Iris pigment epithelial cell (primary cell): ENCODE results near the gene PLD3.

Experiments used
- DNase-seq: peaks from one replicate; pipeline ENCODE4 v3.0.0-alpha.2; 2011; ENCODE audit warnings: low read depth

PLD3 gene, protein sequence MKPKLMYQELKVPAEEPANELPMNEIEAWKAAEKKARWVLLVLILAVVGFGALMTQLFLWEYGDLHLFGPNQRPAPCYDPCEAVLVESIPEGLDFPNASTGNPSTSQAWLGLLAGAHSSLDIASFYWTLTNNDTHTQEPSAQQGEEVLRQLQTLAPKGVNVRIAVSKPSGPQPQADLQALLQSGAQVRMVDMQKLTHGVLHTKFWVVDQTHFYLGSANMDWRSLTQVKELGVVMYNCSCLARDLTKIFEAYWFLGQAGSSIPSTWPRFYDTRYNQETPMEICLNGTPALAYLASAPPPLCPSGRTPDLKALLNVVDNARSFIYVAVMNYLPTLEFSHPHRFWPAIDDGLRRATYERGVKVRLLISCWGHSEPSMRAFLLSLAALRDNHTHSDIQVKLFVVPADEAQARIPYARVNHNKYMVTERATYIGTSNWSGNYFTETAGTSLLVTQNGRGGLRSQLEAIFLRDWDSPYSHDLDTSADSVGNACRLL

DNA sequence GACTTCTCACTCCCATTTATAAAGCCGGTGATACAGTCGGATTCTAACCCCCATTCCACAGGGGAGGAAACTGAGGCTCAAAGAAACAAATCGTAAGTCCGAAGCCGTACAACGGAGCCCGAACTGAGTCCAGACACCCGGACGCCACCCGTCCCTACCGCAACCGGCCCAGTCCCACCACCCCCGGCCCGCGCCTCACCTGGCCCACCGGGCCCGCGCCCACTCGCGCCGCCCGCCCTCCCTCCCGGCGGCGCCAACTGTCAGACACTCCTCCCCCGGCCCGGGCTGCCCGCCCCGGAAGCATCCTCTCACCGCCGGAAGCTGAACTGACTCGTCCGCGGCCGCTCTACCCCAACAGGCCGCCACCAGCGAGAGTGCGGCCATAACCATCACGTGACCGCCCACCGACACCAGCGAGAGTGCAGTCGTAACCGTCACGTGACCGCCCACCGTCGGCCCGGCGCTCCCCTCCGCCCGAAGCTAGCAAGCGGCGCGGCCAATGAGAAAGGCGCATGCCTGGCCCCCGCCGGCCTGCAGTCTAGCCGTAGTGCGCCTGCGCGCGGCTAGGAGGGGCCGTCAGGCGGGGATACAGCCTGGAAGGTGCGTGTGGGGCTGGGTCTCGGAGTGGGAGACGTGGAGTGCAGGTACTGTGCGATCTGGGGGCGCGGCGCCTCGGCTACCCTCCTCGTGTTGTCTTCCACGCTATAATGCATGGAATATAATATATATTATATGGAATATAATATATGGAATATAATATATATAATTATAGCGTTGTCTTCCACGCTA, at the start of gene PLD3, which contains the start of gene C19orf47:
Gene PLD3 (plus strand): TSS at position 571 of the 789 bp plus-strand sequence. CDS start 17,789 bp downstream, outside the sequence.
Gene C19orf47 (minus strand): TSS at position 273 of the 789 bp plus-strand sequence. CDS start 6,540 bp downstream, outside the sequence.
- peak; percentile 99 for DNase-seq

DNA sequence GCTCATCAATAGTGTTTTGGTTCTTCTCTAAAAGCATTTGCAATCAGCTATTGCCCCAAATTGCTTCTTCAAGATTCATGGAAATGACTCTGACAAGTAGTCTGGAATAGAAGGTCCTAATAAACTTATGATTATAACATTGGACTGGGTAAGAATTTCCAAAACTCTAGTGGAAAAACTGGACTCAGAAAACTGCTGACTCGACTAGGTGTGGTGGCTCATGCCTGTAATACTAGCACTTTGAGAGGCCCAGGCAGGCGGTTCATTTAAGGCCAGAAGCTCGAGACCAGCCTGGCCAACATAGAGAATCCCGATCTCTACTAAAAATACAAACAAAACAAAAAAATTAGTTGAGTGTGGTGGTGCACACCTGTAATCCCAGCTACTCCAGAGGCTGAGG, 47.8 kb upstream of the PLD3 start:
- no peak for DNase-seq

DNA sequence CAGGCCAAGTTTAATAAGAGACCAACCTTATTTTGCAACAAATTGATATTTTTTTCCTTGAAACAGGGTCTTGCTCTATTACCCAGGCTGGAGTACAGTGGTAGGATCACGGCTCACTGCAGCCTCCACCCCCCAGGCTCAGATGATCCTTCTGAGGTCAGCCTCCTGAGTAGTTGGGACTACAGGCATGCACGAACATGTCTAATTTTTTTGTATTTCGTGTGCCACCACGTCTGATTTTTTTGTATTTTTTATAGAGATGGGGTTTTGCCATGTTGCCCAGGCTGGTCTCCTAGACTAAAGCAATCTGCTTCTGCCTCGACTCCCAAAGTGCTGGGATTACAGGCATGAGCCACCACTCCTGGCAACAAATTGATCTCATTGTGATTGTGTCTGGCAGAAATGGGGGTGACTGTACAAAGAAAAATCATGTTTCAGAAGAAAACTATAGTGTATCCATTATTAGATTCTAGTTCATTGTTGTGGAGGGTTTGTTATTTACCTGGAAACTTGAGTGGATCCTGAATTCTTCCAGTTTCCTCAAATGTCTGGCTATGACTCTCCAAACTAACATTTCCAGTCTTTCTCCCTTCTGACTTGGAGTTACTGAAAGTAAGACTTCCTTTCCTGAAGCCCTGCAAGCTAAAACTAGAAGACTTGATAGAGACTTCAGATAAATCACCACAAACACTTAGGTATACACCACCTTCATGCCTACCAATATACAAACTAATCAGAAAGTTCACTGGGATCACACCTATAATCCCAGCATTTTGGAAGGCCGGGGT, 46.1 kb upstream of the PLD3 start:
- DNase-seq: no peak

DNA sequence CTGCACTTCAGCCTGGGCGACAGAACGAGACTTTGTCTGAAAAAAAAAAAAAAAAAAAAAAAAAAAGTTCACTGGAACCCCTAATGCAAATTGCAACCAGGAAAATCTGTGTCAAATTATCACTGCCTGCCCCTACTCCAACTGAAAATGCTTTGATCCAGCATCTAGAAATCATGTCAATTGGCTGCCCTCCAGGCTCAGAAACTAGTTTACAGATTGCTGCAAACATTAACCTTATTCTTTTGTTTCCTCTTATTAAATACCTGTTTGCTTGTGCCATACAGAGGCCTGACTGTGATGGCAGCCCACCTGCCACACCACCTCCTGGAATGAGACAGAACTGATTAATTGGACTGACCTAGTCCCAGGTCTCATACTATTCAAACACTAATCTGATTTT, 44.7 kb upstream of the PLD3 start:
- DNase-seq: no peak

DNA sequence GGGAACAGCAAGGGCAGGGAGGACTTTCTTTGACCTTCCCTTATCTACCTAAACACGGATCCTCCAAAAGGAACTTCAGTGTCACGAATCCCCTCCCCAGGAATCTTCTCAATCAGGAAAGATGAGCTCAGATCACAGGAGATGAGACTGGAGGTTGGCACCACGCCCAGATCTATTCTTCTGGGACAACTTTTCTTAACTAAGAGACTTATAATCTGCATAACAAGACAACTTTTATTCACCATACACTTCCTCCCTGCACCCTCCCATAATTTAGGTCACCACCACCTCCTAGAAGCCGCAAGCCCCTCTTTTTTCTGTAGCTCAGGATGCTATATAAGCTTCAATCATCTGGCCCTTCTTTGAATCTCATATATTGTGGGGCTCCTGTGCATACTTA, 44.2 kb upstream of the PLD3 start:
- no peak for DNase-seq

DNA sequence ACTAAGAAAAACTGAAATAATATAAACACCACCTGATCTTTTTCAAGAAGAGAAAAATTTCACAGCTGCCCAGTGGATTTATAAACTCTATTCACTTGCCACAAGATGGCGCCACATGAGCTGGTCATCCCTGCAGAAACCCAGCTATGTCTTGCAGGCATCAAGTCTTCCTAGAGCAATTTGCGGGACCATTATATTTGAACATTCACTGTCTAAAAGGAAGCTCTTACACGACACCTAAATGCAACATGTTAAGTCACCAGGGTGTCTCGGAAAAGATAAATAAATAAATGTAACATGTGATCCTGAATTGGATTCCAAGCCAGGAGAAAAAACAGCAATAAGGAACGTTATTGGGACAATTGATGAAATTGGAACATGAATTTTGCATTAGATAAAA, 43.1 kb upstream of the PLD3 start:
- DNase-seq: peak; percentile 91

DNA sequence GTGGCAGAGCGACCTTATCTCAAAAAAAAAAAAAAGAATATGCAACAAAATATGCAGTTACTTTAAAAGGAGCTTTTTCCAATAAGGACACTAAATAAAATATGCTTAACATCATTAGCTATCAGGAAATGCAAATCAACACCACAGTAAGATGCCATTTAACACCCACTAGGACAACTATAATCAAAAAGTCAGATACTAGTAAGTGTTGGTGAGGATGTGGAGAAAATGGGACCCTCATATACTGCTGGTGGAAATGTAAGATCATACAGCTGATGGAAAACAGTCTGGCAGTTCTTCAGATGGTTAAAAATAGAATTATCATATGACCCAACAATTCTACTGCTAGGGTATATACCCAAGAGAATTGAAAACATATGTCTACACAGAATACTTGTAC, 38.8 kb upstream of the PLD3 start:
- DNase-seq: no peak

DNA sequence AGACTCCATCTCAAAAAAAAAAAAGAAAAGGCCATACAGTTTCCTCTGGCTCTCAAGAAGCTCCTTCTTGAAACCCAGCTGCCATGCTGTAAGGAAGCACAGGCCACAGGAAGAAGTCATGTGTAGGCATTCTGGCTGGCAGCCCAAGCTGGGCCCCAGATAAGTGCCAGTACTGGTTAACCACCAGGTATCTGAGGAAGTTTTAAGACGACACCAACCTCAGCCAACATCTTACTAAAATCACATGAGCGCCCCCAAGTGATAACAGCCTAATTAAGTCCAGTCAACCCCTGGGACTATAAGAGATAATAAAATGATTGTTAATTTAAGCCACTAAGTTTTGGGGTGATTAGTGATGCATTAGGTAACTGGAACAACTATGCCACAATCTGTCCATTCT, 36.0 kb upstream of the PLD3 start:
- DNase-seq: no peak

DNA sequence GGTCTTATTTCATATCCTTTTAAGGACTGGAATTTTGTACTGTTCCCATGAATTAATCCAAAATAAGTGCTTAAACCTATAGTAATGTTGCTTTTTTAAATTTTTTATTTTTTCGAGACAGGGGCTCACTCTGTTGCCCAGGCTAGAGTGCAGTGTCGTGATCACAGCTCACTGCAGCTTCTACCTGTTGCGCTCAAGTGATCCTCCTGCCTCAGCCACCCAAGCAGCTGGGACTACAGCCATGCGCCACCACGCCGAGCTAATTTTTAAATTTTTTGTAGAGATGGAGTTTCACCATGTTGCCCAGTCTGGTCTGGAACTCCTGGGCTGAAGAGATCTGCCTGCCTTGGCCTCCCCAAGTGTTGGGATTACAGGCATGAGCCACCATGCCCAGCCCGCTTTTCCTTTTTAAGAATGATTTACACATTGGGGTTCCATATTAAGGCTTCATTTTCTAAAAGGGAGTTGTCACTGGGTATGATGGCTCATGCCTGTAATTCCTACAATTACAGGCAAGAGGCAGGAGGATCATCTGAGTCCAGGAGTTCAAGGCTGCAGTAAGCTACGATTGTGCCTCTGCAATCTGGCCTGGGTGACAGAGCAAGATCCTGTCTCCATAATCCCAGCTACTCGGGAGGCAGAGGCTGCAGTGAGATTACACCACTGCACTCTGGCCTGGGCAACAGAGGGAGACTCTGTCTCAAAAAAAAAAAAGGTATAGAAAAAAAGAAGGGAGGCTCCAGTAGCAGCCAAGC, 35.1 kb upstream of the PLD3 start:
- DNase-seq: no peak

DNA sequence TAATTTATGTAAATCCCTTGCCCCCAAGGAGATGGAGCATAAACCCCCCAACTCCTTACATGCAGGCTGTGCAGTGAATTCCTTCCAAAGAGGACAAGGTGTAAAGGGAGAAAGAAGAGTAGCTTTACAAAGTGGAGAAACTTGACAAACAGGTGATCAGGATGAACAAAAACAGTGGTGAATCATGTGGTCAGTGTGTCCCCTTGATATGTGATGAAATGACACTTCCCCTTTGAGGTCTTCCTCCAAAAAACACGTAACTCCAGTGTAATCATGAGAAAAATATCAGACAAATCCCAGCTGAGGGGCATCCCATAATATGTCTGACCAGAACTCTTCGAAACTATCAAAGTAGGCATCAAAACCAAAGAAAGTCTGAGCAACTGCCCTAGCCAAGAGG, 33.8 kb upstream of the PLD3 start:
- no peak for DNase-seq

DNA sequence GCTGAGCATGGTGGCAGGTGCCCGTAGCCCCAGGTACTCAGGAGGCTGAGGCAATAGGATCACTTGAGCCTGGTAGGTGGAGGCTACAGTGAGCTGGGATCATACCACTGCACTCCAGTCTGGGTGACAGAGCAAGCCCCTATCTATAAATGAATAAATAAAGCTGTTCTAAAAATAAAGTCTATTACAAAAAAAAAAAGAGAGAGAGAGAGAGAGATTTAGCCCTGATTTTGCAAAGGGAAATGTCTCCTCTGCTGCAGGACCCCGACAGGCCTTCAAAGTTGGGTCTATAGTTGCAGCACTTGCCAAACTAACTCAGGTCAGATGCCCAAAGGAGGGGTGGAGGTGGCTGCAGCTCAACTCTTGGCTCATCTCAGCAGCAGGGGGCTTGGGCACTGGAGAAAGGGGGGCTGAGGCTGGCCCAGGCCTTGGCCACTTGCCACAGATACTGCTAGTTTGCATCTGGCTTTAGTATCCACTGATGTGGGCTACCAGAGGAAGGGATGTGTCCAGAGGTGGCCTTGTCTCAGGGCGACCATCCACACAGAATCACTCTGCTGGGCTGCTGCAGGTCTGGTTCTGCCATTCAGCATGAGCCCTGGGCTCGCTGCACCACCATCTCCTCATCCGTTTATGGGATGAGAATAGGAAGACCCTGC, 32.6 kb upstream of the PLD3 start:
- DNase-seq: no peak

DNA sequence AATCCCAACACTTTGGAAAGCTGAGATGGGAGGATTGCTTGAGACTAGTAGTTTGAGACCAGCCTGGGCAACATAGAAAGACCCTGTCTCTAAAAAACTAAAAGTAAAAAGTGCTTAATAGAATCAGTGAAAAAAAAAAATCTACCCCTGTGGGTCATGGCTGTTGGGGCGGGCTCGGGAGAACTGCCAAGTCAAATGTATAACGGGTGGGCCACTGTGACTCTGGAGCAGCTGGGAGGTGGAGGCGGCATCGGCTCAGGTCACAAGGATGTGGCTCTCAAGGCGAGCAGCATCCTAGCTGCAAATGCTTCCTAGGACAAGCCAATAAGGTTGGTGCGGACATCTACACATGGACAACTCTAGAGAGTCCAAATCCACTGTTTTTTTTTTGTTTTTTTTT, 31.2 kb upstream of the PLD3 start:
- no peak for DNase-seq

DNA sequence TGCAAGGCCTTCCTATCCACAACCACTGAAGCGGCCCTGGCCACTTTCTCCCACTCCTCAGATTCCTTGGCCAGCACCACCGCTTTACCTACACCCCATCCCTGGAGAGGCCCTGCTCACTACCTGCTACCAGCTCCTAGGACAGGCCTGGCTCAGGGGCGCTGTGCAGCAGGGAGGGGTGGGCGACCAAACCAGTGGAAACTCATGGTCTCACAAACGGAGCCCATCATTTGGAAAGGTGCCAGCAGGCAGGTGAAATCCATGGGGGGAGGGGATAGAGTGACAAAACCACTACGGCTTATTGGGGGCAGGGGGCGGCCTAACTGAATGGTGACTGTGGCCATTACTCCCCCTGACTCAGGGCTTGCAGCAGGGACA, 27.9 kb upstream of the PLD3 start:
- no peak for DNase-seq

DNA sequence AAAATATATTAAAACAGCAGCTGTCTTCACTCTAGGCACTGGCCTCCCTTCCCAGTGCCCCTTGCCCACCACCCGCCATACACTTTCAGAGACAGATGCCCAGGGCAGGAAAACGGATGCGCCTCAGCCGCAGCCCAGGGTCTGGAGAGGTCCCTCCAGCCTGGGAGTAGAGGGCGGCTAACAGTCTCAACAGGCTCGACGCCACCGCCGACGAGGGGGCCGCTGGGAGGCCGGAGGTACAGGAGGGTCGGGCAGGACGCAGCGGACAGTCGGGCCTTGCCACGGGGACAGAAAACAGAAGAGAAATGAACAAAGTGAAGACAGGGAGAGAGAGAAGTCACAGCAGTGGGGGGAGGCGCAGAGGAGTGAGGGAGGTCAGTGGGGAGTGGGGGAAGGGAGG, 27.4 kb upstream of the PLD3 start:
- no peak for DNase-seq

DNA sequence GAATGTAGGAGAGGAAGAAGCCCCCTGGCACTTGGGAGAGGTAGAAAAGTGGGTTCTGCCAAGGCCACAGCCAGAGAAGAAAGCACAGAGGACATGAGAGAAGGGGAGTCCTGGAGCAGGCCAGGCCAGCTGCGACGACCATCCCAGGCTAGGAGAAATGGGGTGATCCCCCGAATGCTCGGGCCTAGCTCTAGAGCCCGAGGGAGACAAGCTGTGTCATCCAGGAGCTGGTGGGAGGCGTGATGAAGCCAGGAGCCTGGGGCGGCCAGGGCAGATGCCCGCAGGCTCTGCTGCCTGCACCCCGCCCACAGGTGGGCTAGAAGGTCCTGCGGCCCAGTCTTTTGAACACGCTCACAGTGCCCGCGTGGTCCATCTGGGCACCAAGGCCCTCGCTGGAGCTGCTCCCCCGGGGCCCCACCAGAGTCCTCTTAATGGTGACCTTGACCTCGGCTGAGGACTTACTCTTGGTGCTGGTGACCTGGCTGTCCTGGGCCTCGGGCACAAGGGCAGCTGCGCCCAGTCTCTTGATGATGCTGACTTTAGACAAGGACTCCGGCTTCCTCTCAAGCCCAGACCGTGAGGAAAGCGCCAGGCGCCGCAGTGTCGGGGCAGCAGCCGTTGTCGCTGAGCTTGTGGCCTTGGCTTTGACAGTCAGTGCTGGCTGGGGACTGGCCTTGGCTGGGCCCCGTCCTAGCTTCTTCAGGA, 26.8 kb upstream of the PLD3 start:
- no peak for DNase-seq

DNA sequence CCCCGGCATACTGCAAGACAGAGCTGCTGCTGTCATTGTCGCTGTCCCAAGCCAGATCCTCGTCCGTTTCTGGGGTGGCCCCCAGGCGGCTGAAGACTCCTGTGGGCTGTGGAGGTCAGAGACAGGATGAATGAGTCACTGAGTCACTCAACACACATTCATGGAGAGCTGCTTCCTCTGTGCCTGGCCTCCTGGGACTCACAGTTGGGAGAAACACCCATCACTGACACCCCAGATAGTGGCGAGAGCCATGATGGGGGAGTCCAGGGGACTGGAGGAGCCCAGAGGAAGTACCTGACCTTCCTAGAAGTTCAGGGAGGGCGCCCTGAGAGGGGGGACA, 26.3 kb upstream of the PLD3 start:
- peak; percentile 48 for DNase-seq

DNA sequence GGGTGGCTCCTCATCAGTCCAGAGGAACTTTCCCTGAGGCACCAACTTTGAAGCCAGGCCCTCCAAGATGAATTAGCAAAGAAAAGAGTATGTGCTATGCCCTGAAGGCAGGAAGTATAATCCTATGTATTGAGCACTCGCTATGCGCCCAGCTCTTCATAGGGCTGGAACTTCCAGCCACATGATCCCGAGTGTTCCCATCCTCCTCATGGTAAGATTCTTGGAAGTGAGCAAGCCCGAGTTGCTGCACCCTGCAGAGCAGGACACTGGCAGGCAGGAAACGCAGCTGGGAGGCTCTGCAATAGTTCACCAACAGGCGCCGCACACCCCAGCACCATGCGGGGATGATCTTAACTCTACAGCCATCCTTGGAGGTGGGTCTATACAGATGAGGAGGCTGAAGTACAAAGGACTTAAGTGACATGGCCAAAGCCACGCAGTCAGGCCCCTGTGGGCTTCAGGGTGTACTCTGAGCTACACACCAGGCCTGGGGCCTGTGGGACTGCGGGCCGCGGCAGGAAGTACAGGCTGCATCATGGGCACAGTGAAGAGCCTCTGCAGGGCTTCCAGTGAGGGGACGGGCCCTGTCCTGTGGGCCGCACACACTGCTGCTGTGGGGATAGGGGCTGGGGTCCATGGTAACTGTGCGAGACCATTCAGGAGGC, 25.4 kb upstream of the PLD3 start:
- DNase-seq: no peak

DNA sequence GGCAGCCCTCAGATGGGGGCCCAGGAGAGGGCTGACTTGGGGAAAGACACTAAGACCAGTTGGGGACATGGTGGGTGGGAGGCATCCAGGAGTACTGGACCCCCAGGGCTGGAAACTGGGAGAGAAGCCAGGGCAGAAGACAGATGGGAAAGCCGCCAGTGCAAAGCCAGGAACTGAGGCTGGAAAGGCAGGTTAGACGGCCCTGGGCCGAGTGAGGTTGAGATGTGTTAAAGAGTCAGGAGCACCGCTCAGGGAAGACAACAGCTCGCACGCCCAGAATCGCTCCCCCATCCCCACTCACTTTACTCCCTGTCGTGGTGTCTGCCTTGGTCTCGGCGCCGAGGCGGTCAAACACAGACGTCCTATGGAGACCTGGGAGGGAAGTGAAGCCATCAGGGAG, 24.8 kb upstream of the PLD3 start:
- no peak for DNase-seq

DNA sequence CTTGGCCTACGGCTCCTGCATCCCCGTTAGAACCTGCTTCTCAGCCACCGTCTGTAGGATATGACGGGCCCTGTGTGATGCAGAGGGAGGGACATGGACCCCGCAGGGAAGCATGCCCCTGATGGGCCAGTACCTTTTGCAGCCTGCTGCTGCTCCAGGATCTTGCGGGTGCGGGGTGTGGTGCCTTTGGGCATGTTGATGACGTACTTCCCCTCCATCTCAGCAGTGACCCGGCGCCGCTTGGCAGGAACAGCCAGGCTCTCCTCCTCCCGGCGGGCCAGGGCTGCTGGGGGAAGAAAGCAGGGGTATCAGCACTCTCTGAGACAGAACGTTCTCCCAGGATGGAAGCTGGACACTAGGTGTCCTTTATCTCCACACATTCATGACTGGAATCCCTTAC, 22.3 kb upstream of the PLD3 start:
- DNase-seq: no peak

DNA sequence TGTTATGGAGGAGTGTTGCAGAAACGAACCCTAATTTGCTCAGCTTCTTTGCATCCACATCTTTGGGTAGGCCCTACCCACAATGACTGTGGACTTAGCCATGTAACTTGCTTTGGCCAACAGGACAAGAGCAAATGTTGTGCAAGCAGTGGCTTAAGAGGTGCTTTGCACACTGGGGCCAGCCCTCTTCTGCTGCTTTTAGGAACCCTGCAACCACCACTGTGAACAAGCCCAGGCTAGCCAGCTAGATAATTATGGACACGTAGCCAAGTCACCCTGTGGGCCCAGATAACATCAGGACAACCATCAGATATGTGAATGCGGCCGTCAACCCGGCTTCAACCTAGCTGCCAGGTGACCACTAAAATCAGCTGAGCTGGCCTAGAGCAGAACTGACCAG, 17.4 kb upstream of the PLD3 start:
- peak; percentile 31 for DNase-seq
